Left renal pelvis (tissue), 4 donors: ENCODE data around the gene JAG1. TPM values are rescaled to one million over a fixed set of nuclear protein-coding genes. Genes with fewer than 3 reads are reported as not detected.

Experiments
- DNase-seq, 4 donors: peaks; one replicate each; pipeline ENCODE4 v3.0.0-alpha.2; 2013; ENCODE audit warnings: low read depth in 4 of 4, low spot score in 3 of 4
- polyA plus RNA-seq, 4 donors: library from polyadenylated mRNA; unstranded; fragments of 120-200 nt; gene quantifications; one replicate each; pipeline ENCODE4 v1.2.1, GENCODE V29; 2013; ENCODE audit not compliant: insufficient read length in 4 of 4

The JAG1 gene
- polyA plus RNA-seq, 4 donors, result 27.4 to 203 (median 182) TPM

DNA sequence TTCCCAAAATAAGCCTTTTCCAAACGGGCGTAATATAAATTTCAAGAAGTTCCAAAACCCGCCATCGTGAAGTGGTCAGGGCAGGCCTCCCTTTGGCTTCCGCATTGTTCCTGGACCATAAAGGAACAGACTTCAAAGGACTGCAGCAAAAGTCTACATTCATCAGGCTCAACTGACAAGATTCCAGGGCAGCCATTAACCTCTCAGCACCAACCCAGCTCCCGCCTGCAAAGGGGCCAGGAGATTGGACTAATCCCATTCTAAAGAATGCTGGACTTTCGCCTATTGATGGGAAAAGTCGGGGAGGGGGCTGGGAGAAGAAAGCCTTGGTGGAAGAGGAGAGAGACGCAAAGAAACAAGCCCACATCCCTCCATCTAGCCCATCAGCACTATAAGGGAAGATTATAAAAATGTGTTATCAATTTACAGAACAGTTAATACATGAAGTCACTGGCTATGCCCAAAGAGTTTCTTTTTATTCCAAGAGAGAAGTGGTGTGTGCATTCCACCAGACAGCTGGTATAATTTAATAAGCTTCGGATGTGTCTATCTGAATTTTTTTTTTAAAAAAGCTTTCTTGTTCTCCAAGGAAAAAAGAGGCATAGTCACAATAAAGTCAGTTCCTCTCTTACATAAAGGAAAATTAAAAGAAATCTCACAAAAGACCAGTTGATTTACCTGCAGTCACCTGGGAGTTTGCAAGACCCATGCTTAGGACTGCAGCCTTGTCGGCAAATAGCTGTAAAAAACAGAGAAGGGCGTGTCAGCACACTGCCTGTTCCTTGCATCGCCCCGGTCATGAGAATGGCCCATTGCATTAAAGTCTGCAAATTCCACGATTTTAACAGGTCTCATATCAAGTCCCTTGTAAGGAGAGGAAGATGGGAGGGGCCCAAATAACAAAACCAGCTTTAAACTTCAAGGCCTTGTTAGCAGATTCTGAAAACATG is 17.8 kb downstream of the JAG1 start:
- DNase-seq, result no peak

DNA sequence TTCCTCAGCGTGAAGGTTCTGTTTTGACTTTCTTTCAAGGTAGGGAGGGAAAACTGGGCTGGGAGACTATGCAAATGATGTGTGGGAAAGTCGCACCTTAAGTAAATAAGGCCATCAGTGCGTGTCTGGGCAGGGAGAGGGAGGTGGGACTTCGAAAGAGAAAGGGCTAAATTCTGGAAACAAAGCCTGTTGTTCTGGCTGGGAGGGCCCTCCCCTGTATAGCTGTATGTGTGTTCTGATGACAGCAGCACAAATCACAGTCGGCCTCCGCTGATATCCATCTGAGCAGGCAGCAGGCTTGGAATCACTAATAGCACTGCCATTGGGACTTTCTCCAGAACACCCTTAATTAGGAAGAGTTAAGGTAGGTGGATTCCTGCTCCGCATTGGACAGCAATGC is 19.2 kb downstream of the JAG1 start:
- no peak for DNase-seq

- DNase-seq, result no peak
Measured at GRCh38 chr20:10654250-10654610, 19.6 kb downstream of the JAG1 start.

DNA sequence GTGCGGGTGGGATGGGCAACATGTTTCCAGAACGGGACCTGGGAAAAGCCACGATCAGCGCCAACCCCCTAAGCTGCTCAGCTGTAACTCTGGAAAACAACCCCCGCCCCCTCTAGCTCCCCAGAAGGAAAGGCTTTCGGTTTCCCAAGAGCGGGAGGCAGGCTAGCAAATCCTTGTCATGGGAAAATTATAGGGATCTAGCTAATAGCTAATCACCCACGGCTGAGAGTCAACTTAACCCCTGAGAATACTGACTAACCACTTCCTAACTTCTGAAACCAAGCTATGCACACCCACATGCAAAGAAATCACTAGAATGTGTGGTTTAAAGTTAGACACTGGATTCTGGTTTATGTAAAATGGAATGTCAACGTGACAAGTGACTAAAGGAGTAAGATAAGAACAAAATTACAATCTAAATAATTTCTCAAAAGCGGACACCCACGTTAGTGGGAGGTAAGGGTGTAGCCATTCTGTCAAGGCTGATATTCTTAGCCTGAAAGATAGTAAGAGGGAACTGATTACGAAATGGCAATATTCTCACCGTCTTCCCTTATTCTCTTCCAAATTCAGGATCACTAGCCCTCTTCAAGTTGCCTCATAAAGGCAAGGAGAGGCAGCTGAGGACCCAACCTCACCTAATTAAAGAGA is 20.1 kb downstream of the JAG1 start:
- DNase-seq, result no peak

DNA sequence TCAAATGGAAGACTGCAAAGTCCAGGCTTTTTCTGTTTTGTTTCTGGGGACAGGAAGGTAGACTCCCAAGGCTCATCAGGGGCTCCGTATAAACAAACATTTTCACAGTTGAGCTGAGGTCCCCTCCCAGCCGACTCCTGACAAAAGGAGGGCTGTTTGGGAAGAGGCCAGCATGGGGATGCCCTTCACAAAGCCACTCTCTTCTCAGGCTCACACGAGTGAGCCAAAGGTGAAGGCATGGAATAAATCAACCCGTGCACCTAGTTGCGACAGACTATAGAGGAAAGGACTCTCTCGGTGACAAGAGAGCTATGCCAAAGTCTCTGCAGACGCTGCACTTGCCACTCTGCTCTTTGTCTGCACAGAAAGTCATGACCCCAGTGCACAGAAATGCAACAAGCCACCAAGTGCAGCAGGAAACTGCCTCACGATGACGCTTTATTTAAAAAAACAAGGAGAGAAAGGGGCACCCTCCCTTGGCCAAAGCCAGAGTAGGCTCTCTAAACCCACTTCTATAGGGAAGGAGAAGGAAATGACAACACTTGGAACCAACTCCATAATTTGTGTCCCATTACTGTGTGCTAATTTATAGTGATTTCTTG is 21.0 kb downstream of the JAG1 start:
- DNase-seq, result no peak

- DNase-seq, result no peak
Measured at GRCh38 chr20:10652185-10652584, 21.6 kb downstream of the JAG1 start.

DNA sequence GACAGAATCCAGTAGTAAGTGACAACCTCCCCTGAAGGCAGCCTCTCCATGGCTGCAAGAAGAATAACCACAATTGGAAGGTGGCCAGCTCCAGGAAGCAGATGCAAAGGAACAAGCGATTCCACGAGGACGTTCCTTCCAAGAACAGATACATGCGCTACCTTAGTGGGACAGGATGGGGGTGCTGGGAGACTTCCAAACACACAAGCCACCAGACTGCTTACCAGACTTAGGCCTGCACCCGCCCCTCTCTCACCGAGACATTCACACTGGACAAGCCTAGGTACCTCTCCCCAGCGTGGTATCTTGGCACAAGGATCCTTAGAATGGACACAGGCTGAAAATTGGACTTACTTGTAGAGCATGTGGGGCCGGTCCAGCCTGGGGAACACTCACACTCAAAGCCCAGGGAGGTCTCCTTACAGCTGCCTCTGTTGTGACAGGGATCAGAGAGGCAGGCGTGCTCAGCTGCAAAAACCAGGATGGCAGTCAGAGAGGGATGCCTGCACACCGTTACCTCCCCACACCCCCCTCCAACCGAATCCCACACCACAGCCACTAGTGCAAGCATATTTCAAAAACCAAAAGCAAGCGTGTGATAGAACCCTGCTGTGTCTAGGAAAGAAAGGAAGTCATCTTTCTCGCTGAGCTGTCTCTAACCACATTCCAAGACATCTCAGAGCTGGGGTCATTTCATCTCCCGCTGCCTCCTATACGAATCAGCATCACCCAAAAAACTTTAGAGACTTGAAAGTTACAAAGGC is 22.4 kb downstream of the JAG1 start:
- DNase-seq, result no peak

DNA sequence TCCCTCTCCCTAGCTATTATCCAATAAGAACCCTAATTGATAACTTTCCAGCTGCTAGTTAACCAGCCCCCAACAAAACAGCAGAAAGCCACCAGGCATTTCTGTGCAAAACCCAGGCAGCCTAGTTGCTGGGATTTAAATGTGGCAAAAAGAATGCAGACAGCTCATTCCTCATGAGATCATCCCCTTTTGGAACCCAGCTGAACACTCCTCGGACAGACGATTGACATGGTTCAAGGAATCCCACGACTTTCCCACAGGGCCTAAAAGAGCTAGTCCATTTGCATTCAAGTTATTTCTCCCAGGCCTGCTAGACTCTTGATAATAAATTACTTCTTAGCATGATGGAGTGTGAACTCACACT is 24.0 kb downstream of the JAG1 start:
- DNase-seq, result no peak

- DNase-seq, result no peak
Measured at GRCh38 chr20:10649080-10649796, 24.6 kb downstream of the JAG1 start.

- DNase-seq, result no peak
Measured at GRCh38 chr20:10648651-10649050, 25.1 kb downstream of the JAG1 start.

GRCh38 chr20:10647909-10648308 is 25.9 kb downstream of the JAG1 start:
- no peak for DNase-seq

GRCh38 chr20:10647471-10647870 is 26.3 kb downstream of the JAG1 start:
- DNase-seq, result no peak

DNA sequence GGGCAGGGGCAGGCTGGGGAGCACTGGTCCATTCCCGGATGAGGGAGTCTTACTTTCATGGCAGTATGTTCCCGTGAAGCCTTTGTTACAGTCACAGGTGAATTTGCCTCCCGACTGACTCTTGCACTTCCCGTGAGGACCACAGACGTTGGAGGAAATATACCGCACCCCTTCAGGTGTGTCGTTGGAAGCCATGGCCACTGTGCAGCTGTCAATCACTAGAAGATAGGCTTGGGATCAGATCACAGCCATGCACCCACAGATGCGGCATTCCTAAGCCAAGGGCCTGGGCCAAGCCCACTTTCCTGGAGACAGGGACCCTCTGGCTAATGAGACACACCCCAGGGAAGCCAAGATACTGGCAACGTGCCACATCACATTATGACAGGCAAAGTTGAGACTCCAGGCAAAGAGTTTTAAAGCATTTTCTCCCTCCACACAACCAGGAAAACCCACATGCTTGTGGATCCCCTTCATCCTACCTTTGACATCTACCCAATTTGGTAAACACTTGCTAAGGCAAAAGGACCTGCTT is 26.8 kb downstream of the JAG1 start:
- no peak for DNase-seq

DNA sequence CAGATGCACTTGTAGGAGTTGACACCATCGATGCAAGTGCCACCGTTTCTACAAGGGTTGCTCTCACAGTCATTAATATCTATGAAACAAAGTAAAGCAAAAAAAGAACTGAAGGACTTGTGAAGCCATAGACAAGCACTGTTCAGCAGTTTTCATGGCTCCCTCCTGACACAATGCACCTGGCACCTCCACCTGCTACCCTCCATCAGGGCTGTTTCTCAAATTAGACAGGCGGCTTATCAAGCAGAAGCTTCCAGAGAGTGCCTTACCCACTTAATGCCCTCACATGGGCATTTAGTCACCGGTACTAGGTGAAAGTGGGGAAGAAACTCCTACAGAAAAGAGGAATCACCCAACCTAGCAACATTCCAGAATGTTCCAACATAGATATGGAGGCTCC is 27.8 kb downstream of the JAG1 start:
- no peak for DNase-seq

DNA sequence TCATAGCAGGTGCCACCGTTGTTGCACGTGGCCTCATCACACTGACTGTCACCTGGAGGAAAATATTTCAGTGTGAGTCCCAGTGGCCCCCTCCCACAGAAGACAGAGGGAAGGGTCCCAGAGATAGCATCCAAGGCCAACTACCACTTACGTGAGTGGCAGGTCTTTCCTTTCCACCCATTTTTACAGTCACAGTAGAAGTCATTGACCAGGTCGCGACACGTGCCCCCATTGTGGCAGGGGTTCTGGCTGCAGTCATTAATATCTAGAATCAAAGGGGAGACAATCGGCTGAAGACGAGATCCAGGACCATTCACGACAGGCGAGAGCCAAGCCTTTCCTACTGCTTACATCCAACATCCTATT is 28.6 kb downstream of the JAG1 start:
- DNase-seq, result no peak

GRCh38 chr20:10644458-10645204 is 29.2 kb downstream of the JAG1 start:
- no peak for DNase-seq

GRCh38 chr20:10643560-10643873 is 30.3 kb downstream of the JAG1 start:
- no peak for DNase-seq

DNA sequence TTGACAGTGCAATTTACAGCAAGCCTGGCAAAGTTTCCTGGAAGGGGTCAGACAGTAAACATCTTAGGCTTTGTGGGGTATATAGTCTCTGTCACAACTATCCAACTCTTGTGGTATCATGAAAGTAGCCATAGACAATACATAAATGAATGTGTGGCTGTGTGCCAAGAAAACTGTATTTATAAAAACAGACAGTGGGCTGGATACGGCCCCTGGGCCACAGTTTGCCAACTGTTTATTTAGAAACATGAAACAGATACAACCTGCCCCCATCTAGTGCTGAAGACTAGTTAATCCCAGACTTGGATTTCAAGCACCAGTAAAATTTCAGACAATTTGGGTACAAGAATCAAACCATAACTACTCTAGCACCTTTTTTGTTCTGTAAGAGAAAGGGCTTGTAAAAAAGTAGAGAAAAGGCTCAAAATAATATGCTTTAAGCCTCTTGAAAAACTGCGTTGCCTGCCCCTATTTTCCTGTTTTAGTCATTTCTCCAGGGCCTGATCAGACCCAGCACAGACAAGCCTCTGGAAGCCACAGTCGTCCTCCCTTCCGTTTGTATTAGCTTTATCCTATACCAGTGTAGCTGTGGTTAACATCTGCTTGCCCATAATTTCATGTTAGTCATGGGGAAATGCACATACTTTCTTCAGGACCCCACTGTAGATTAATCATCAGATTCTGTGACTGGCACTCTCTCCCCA is 30.8 kb downstream of the JAG1 start:
- DNase-seq, result no peak

- DNase-seq, result no peak
Measured at GRCh38 chr20:10641893-10642292, 31.9 kb downstream of the JAG1 start.
